ENCODE results near the gene H6PD.

Gene H6PD

GRCh38 chr1:9311029-9311428 lies 76.5 kb downstream of the H6PD start:
- TF ChIP-seq CTCF (IDR thresholded peaks at IDR 0.05; ENCODE audit: extremely low read depth, missing control alignments), result no peak

DNA sequence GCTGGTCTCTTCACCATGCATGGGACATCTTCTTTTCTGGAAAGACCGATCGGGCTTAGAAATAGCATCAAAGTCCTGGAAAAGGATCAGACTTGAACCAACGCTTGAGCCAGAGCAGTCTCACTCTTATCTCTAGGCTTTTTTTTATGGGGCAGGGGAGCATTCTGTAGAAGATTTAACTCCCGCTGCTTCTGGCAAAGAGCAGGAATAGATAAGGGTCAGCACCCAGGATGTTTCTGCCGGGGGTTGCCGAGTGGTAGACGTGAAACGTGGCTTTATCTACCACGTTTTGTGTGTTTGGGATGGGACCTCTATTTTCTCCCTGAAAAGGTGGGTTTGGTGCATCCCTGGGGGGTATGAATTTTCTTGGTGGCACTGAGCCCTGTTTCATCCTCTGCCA lies 76.9 kb downstream of the H6PD start:
- no peak for TF ChIP-seq CTCF (IDR thresholded peaks at IDR 0.05; ENCODE audit: extremely low read depth, missing control alignments)
- no peak for DNase-seq (ENCODE audit: low spot score)

More at GRCh38 chr1:9311029-9311428, 76.5 kb downstream of the H6PD start:
- no peak for DNase-seq (ENCODE audit: low spot score)

- TF ChIP-seq CTCF (IDR thresholded peaks at IDR 0.05; ENCODE audit: extremely low read depth, missing control alignments), result no peak
- DNase-seq (ENCODE audit: low spot score), result no peak
These were observed 77.7 kb downstream of the H6PD start for GRCh38 chr1:9312168-9312720.

- no peak for TF ChIP-seq CTCF (IDR thresholded peaks at IDR 0.05; ENCODE audit: extremely low read depth, missing control alignments)
- DNase-seq (ENCODE audit: low spot score), result no peak
These were observed 79.0 kb downstream of the H6PD start for GRCh38 chr1:9313576-9313975.

- TF ChIP-seq CTCF (IDR thresholded peaks at IDR 0.05; ENCODE audit: extremely low read depth, missing control alignments), result no peak
- DNase-seq (ENCODE audit: low spot score), result no peak
These were observed 79.5 kb downstream of the H6PD start for GRCh38 chr1:9314111-9314510.

DNA sequence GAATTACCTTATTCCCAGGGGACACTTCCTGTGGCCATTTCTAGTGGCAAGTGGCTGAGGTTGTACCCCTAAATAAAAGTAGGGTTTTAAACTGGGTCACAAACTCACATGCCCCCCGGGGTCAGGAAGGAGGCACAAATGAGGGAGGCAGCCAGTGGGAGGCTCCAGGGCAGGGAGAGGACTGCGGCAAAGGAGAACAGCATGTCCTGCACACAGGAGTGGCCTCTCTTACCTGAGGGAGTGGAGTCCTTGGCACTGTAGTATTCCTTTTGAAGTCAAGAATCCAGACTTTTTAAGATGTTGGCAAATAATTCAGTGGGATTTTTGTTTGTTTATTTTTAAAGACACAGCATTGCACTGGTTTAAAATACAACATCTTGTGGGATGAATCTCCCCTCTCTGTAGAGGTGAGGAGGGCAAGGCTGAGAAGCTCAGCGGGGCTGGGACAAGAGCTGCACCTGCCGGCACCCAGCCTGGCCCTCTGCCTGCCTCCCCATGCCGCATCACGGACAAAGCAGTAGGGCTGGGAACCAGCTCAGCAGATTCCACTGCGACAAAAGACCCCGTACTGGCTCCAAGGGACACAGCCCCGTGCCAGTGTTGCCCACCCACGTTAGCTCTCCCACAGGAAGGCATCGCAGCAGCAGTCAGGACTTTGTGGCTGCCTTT lies 80.3 kb downstream of the H6PD start:
- no peak for DNase-seq (ENCODE audit: low spot score)
- TF ChIP-seq CTCF (IDR thresholded peaks at IDR 0.05; ENCODE audit: extremely low read depth, missing control alignments), result no peak

GRCh38 chr1:9315411-9316079 lies 81.0 kb downstream of the H6PD start:
- peak; percentile 64 for DNase-seq (ENCODE audit: low spot score)

More at GRCh38 chr1:9315411-9316079, 81.0 kb downstream of the H6PD start:
- TF ChIP-seq CTCF (IDR thresholded peaks at IDR 0.05; ENCODE audit: extremely low read depth, missing control alignments), result no peak

All from GM20000 (cell line).